Loucy (cell line): ENCODE measurements around the gene TOMM40L.

Experiments
- H2AFZ ChIP-seq: fragments of 200-600 bp; sonication (generic); 2 replicates; pipeline ENCODE4 v1.6.0; 2016; ENCODE audit warnings: antibody characterized with exemption, mild to moderate bottlenecking, low read length, moderate library complexity
- H3F3A ChIP-seq: fragments of 200-600 bp; 2 replicates; pipeline ENCODE4 v1.6.0; 2016; ENCODE audit warnings: antibody characterized with exemption, low read depth, mild to moderate bottlenecking
- H3K27me3 ChIP-seq: fragments of 200-600 bp; sonication (generic); 2 replicates; pipeline ENCODE4 v1.6.1; 2014; ENCODE audit warnings: low read length, mild to moderate bottlenecking; ENCODE audit not compliant: insufficient read depth, poor library complexity, severe bottlenecking
- H3K36me3 ChIP-seq: fragments of 200-600 bp; sonication (generic); 2 replicates; pipeline ENCODE4 v1.6.1; 2016; ENCODE audit warnings: low read length; ENCODE audit not compliant: insufficient read depth
- H3K4me1 ChIP-seq: fragments of 200-600 bp; sonication (generic); 2 replicates; pipeline ENCODE4 v1.5.1; 2014; ENCODE audit warnings: low read length, mild to moderate bottlenecking; ENCODE audit not compliant: insufficient read depth, poor library complexity, severe bottlenecking
- H3K4me2 ChIP-seq: fragments of 200-600 bp; sonication (generic); 2 replicates; pipeline ENCODE4 v1.6.0; 2014; ENCODE audit warnings: antibody characterized with exemption, low read length, low read depth, mild to moderate bottlenecking; ENCODE audit not compliant: poor library complexity, severe bottlenecking
- H3K4me3 ChIP-seq: fragments of 200-600 bp; sonication (generic); 2 replicates; pipeline ENCODE4 v1.5.1; 2014; ENCODE audit warnings: low read length, mild to moderate bottlenecking, mixed read lengths; ENCODE audit not compliant: poor library complexity, severe bottlenecking
- H3K79me2 ChIP-seq: fragments of 200-600 bp; sonication (generic); 2 replicates; pipeline ENCODE4 v1.6.1; 2014; ENCODE audit warnings: low read length; ENCODE audit not compliant: insufficient read depth
- H3K9ac ChIP-seq: fragments of 200-600 bp; sonication (generic); 2 replicates; pipeline ENCODE4 v1.6.0; 2014; ENCODE audit warnings: mild to moderate bottlenecking, low read depth, low read length, moderate library complexity; ENCODE audit not compliant: poor library complexity, severe bottlenecking
- H3K9me2 ChIP-seq: fragments of 200-600 bp; sonication (generic); replicated peaks from 2 replicates; pipeline ENCODE4 v1.6.1; 2016; ENCODE audit warnings: low read depth, low read length, mixed read lengths
- H3K9me3 ChIP-seq: fragments of 200-600 bp; sonication (generic); 2 replicates; pipeline ENCODE4 v1.6.1; 2014; ENCODE audit warnings: mild to moderate bottlenecking, antibody characterized with exemption, low read length, low read depth; ENCODE audit not compliant: insufficient read depth
- H4K20me1 ChIP-seq: fragments of 200-600 bp; sonication (generic); 2 replicates; pipeline ENCODE4 v1.6.0; 2014; ENCODE audit warnings: antibody characterized with exemption, low read length, mild to moderate bottlenecking; ENCODE audit not compliant: insufficient read depth, poor library complexity, severe bottlenecking
- CTCF ChIP-seq: fragments of 200-600 bp; sonication (generic); conservative IDR thresholded peaks from 2 replicates; pipeline ENCODE4 v1.5.1; 2014; ENCODE audit warnings: mild to moderate bottlenecking, antibody characterized with exemption, low read length
- EZH2phosphoT487 ChIP-seq: fragments of 200-600 bp; IDR thresholded peaks from 2 replicates; pipeline ENCODE4 v1.6.1; 2018; ENCODE audit warnings: antibody characterized with exemption, mild to moderate bottlenecking, moderate library complexity, borderline replicate concordance

Gene TOMM40L

GRCh38 chr1:161193561-161194235, 32.2 kb upstream of the TOMM40L start:
- Histone ChIP-seq H3K9ac (no peak overlapping the region), H3K4me3 (no peak overlapping the region), H4K20me1 (no peaks in the 10 kb centered on the region), H3K36me3 (no peaks in the 10 kb centered on the region), H2AFZ (no peak overlapping the region), H3F3A (no peaks in the 10 kb centered on the region), H3K27me3 (no peaks in the 10 kb centered on the region), H3K9me2 (no peaks in the 10 kb centered on the region), H3K4me2 (no peak overlapping the region), H3K9me3 (no peaks in the 10 kb centered on the region), H3K79me2 (no peaks in the 10 kb centered on the region), H3K4me1 (no peaks in the 10 kb centered on the region)
- TF ChIP-seq CTCF, result no peak
- TF ChIP-seq EZH2phosphoT487, result no peak

GRCh38 chr1:161195171-161195570, 30.7 kb upstream of the TOMM40L start:
- Histone ChIP-seq H3F3A (no peaks in the 10 kb centered on the region), H3K4me2 (no peak overlapping the region)

GRCh38 chr1:161196111-161196510, 29.7 kb upstream of the TOMM40L start:
- no peaks in the 10 kb centered on the region for H3K9me3 ChIP-seq
- H3K79me2 ChIP-seq, result no peaks in the 10 kb centered on the region
- H3F3A ChIP-seq, result no peaks in the 10 kb centered on the region
- H2AFZ ChIP-seq, result no peak overlapping the region
- peaks cover 7% of the 10 kb centered on the region for H3K4me1 ChIP-seq
- H3K9ac ChIP-seq, result no peak overlapping the region
- TF ChIP-seq CTCF, result no peak
- TF ChIP-seq EZH2phosphoT487, result no peak
- no peaks in the 10 kb centered on the region for H4K20me1 ChIP-seq
- H3K4me2 ChIP-seq, result no peak overlapping the region
- H3K27me3 ChIP-seq, result no peaks in the 10 kb centered on the region
- no peaks in the 10 kb centered on the region for H3K36me3 ChIP-seq
- H3K9me2 ChIP-seq, result no peaks in the 10 kb centered on the region
- H3K4me3 ChIP-seq, result no peak overlapping the region

More at GRCh38 chr1:161195171-161195570, 30.7 kb upstream of the TOMM40L start:
- TF ChIP-seq EZH2phosphoT487 (no peak), CTCF (no peak)
- Histone ChIP-seq H3K9me3 (no peaks in the 10 kb centered on the region), H3K4me1 (peaks cover under 1% of the 10 kb centered on the region), H3K79me2 (no peaks in the 10 kb centered on the region), H3K9ac (no peak overlapping the region), H3K4me3 (no peak overlapping the region), H3K36me3 (no peaks in the 10 kb centered on the region), H4K20me1 (no peaks in the 10 kb centered on the region), H3K9me2 (no peaks in the 10 kb centered on the region), H2AFZ (peak overlapping the region; percentile 54), H3K27me3 (no peaks in the 10 kb centered on the region)
